LNCAP (cell line): ENCODE results near the gene C12orf42.

Source experiments
- CTCF ChIP-seq: fragments of 450-650 bp; IDR thresholded peaks from 2 replicates; pipeline ENCODE4 v1.5.1; 2017; ENCODE audit warnings: mild to moderate bottlenecking

The C12orf42 gene

GRCh38 chr12:103336940-103337339, 158.8 kb downstream of the C12orf42 start:
- TF ChIP-seq CTCF = no peak

GRCh38 chr12:103334466-103334865, 161.3 kb downstream of the C12orf42 start:
- no peak for TF ChIP-seq CTCF

- no peak for TF ChIP-seq CTCF
Measured at GRCh38 chr12:103333676-103334075, 162.1 kb downstream of the C12orf42 start.

- no peak for TF ChIP-seq CTCF
Measured at GRCh38 chr12:103331643-103332042, 164.1 kb downstream of the C12orf42 start.

- TF ChIP-seq CTCF = no peak
Measured at GRCh38 chr12:103330672-103331071, 165.1 kb downstream of the C12orf42 start.

- TF ChIP-seq CTCF = no peak
Measured at GRCh38 chr12:103327676-103328075, 168.1 kb downstream of the C12orf42 start.

GRCh38 chr12:103326190-103326589, 169.6 kb downstream of the C12orf42 start:
- TF ChIP-seq CTCF = peak; percentile 66; the same call in 1 of the 2 replicates

GRCh38 chr12:103318566-103318965, 177.2 kb downstream of the C12orf42 start:
- TF ChIP-seq CTCF = no peak
